Measurements from ENCODE around the gene PGBD2.
"Not testable (repeated sequence)": the region's sequence is repeated elsewhere in the genome, so short reads cannot be mapped to it uniquely, and the experiment has no call there.

The PGBD2 gene

GRCh38 chr1:248938173-248938809 is 32.3 kb downstream of the PGBD2 start:
- H3K4me1 ChIP-seq (ENCODE audit: control insufficient read depth in 1 of 2, insufficient read depth in 1 of 2, low read depth in 1 of 2, low read length in 1 of 2); H3K9me3 ChIP-seq; H3K27ac ChIP-seq; H3K27me3 ChIP-seq; H3K4me3 ChIP-seq (ENCODE audit: low read depth in 1 of 2, low read length in 1 of 2); H3K36me3 ChIP-seq: not testable (repeated sequence)

GRCh38 chr1:248944134-248944999 is 38.3 kb downstream of the PGBD2 start:
- H3K4me1 ChIP-seq (ENCODE audit: control insufficient read depth in 1 of 2, insufficient read depth in 1 of 2, low read depth in 1 of 2, low read length in 1 of 2); H3K27ac ChIP-seq; H3K27me3 ChIP-seq; H3K36me3 ChIP-seq; H3K4me3 ChIP-seq (ENCODE audit: low read depth in 1 of 2, low read length in 1 of 2); H3K9me3 ChIP-seq: not testable (repeated sequence)

GRCh38 chr1:248945000-248945423 is 39.0 kb downstream of the PGBD2 start:
- not testable (repeated sequence) for H3K36me3 ChIP-seq; H3K4me3 ChIP-seq (ENCODE audit: low read depth in 1 of 2, low read length in 1 of 2); H3K4me1 ChIP-seq (ENCODE audit: control insufficient read depth in 1 of 2, insufficient read depth in 1 of 2, low read depth in 1 of 2, low read length in 1 of 2); H3K27me3 ChIP-seq; H3K27ac ChIP-seq; H3K9me3 ChIP-seq

GRCh38 chr1:248945453-248945852 is 39.4 kb downstream of the PGBD2 start:
- H3K4me3 ChIP-seq (ENCODE audit: low read depth in 1 of 2, low read length in 1 of 2); H3K27ac ChIP-seq: not testable (repeated sequence)

GRCh38 chr1:248945856-248946416 is 39.9 kb downstream of the PGBD2 start:
- not testable (repeated sequence) for H3K4me3 ChIP-seq (ENCODE audit: low read depth in 1 of 2, low read length in 1 of 2); H3K27ac ChIP-seq; H3K27me3 ChIP-seq; H3K9me3 ChIP-seq; H3K4me1 ChIP-seq (ENCODE audit: control insufficient read depth in 1 of 2, insufficient read depth in 1 of 2, low read depth in 1 of 2, low read length in 1 of 2); H3K36me3 ChIP-seq

More at GRCh38 chr1:248945453-248945852, 39.4 kb downstream of the PGBD2 start:
- H3K36me3 ChIP-seq; H3K27me3 ChIP-seq; H3K4me1 ChIP-seq (ENCODE audit: control insufficient read depth in 1 of 2, insufficient read depth in 1 of 2, low read depth in 1 of 2, low read length in 1 of 2); H3K9me3 ChIP-seq: not testable (repeated sequence)

Measured in neutrophil (primary cell).